ENCODE measurements around the gene ACVR1C.

- TF ChIP-seq CTCF (IDR thresholded peaks at IDR 0.05) (no peak), POLR2A (IDR thresholded peaks at IDR 0.05) (no peak), POLR2AphosphoS5 (IDR thresholded peaks at IDR 0.05) (no peak), EP300 (IDR thresholded peaks at IDR 0.05) (no peak)
Observed at GRCh38 chr2:157538064-157538463, 90.6 kb downstream of the ACVR1C start.
